Measurements from ENCODE around the gene KIF6. TPM values are rescaled to one million over a fixed set of nuclear protein-coding genes. Genes with fewer than 3 reads are reported as not detected.

Gene KIF6
- total RNA-seq, 6 experiments from 2014 or later: not detected

- Mint-ChIP-seq H3K36me3 (ENCODE audit: low read depth) (no peaks in the 10 kb centered on the region), H3K4me3 (no peak overlapping the region), H3K9me3 (peaks cover 19% of the 10 kb centered on the region), H3K4me1 (ENCODE audit: low read depth) (no peaks in the 10 kb centered on the region), H3K27me3 (ENCODE audit: insufficient read depth) (no peaks in the 10 kb centered on the region; the same call in 1 of the 2 replicates), H3K27ac (no peak overlapping the region)
- TF ChIP-seq, protein P1, sequence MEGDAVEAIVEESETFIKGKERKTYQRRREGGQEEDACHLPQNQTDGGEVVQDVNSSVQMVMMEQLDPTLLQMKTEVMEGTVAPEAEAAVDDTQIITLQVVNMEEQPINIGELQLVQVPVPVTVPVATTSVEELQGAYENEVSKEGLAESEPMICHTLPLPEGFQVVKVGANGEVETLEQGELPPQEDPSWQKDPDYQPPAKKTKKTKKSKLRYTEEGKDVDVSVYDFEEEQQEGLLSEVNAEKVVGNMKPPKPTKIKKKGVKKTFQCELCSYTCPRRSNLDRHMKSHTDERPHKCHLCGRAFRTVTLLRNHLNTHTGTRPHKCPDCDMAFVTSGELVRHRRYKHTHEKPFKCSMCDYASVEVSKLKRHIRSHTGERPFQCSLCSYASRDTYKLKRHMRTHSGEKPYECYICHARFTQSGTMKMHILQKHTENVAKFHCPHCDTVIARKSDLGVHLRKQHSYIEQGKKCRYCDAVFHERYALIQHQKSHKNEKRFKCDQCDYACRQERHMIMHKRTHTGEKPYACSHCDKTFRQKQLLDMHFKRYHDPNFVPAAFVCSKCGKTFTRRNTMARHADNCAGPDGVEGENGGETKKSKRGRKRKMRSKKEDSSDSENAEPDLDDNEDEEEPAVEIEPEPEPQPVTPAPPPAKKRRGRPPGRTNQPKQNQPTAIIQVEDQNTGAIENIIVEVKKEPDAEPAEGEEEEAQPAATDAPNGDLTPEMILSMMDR (IDR thresholded peaks at IDR 0.05): no peak
- no peak for DNase-seq
These were observed 336.4 kb downstream of the KIF6 start for GRCh38 chr6:39388606-39389483.

DNA sequence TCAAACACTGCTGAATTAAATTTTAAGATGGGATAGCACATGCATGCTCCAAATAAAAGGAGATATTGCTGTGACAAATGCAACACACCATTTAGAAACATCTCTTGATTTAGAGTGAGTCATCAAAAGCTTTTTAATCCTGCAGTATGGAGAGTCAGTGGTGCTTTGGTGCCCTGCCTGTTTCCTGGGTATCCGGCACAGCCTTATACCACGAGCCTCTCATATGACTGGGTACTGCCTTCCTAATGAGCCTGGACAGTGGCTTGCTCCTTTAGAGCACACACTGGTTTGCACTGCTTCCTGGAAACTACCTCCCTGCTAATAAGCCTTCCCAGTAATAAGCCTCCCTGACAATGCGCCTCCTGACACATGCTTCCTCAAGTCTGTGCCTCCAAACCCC is 337.4 kb downstream of the KIF6 start:
- peaks cover 19% of the 10 kb centered on the region for H3K9me3 Mint-ChIP-seq
- no peaks in the 10 kb centered on the region; the same call in 1 of the 2 replicates for H3K27me3 Mint-ChIP-seq (ENCODE audit: insufficient read depth)
- H3K4me3 Mint-ChIP-seq: no peak overlapping the region
- H3K4me1 Mint-ChIP-seq (ENCODE audit: low read depth): no peaks in the 10 kb centered on the region
- TF ChIP-seq, protein P1 (IDR thresholded peaks at IDR 0.05): no peak
- H3K27ac Mint-ChIP-seq: no peak overlapping the region
- H3K36me3 Mint-ChIP-seq (ENCODE audit: low read depth): no peaks in the 10 kb centered on the region
- DNase-seq: no peak

GRCh38 chr6:39386487-39386886 is 338.7 kb downstream of the KIF6 start:
- Mint-ChIP-seq H3K9me3 (peaks cover 19% of the 10 kb centered on the region), H3K4me1 (ENCODE audit: low read depth) (no peaks in the 10 kb centered on the region), H3K27ac (no peak overlapping the region), H3K36me3 (ENCODE audit: low read depth) (no peaks in the 10 kb centered on the region), H3K4me3 (no peak overlapping the region), H3K27me3 (ENCODE audit: insufficient read depth) (no peaks in the 10 kb centered on the region; the same call in 1 of the 2 replicates)
- TF ChIP-seq, protein P1 (IDR thresholded peaks at IDR 0.05): no peak
- DNase-seq: no peak

- Mint-ChIP-seq H3K27me3 (ENCODE audit: insufficient read depth) (no peaks in the 10 kb centered on the region; the same call in 1 of the 2 replicates), H3K27ac (no peak overlapping the region), H3K9me3 (peaks cover 8% of the 10 kb centered on the region), H3K4me3 (no peak overlapping the region), H3K36me3 (ENCODE audit: low read depth) (no peaks in the 10 kb centered on the region), H3K4me1 (ENCODE audit: low read depth) (no peaks in the 10 kb centered on the region)
- TF ChIP-seq, protein P1 (IDR thresholded peaks at IDR 0.05): no peak
- no peak for DNase-seq
These were observed 343.6 kb downstream of the KIF6 start for GRCh38 chr6:39381550-39382140.

- Mint-ChIP-seq H3K4me3 (no peak overlapping the region), H3K36me3 (ENCODE audit: low read depth) (no peaks in the 10 kb centered on the region), H3K9me3 (peaks cover 5% of the 10 kb centered on the region), H3K4me1 (ENCODE audit: low read depth) (no peaks in the 10 kb centered on the region), H3K27ac (no peak overlapping the region), H3K27me3 (ENCODE audit: insufficient read depth) (no peaks in the 10 kb centered on the region; the same call in 1 of the 2 replicates)
- DNase-seq: no peak
- TF ChIP-seq, protein P1 (IDR thresholded peaks at IDR 0.05): no peak
These were observed 344.2 kb downstream of the KIF6 start for GRCh38 chr6:39380837-39381549.

All from HFFc6 (cell line).